Spleen (tissue), 11 donors: Measurements from ENCODE around the gene LMLN. TPM values are rescaled to one million over a fixed set of nuclear protein-coding genes. Genes with fewer than 3 reads are reported as not detected.
"Not testable (repeated sequence)": the region's sequence is repeated elsewhere in the genome, so short reads cannot be mapped to it uniquely, and the experiment has no call there.

Experiments used
- DNase-seq: peaks from one replicate; pipeline ENCODE4 v3.0.0-alpha.2; 2020
- H3K27ac ChIP-seq, 8 donors: fragments of 200-600 bp; sonication (generic) in 7 of 8; 1 replicate in 4 of 8; 2 replicates in 4 of 8; pipeline versions ENCODE4 v1.5.0 to v1.8.0; 2016 to 2021; ENCODE audit warnings: inconsistent platforms in 4 of 8, mild to moderate bottlenecking in 4 of 8, moderate library complexity in 1 of 8
- H3K27me3 ChIP-seq, 7 donors: fragments of 200-600 bp; sonication (generic) in 6 of 7; replicated peaks in 1 of 7; 1 replicate in 4 of 7; 2 replicates in 3 of 7; pipeline versions ENCODE4 v1.5.0 to v1.8.0; 2016 to 2021; ENCODE audit warnings: inconsistent platforms in 3 of 7, mild to moderate bottlenecking in 1 of 7
- H3K36me3 ChIP-seq, 6 donors: fragments of 200-600 bp; sonication (generic) in 5 of 6; 1 replicate in 4 of 6; 2 replicates in 2 of 6; pipeline versions ENCODE4 v1.5.0 to v1.8.0; 2016 to 2021; ENCODE audit warnings: inconsistent platforms in 2 of 6
- H3K4me1 ChIP-seq, 6 donors: fragments of 200-600 bp; sonication (generic) in 5 of 6; 1 replicate in 3 of 6; 2 replicates in 3 of 6; pipeline versions ENCODE4 v1.5.0 to v1.8.0; 2016 to 2021; ENCODE audit warnings: inconsistent platforms in 3 of 6
- H3K4me3 ChIP-seq, 8 donors: fragments of 200-600 bp; sonication (generic) in 7 of 8; 1 replicate in 4 of 8; 2 replicates in 4 of 8; pipeline versions ENCODE4 v1.5.0 to v1.8.0; 2016 to 2021; ENCODE audit warnings: inconsistent platforms in 4 of 8, mild to moderate bottlenecking in 4 of 8, moderate library complexity in 2 of 8
- H3K9me3 ChIP-seq, 8 donors: fragments of 200-600 bp; sonication (generic) in 7 of 8; 1 replicate in 4 of 8; 2 replicates in 4 of 8; pipeline versions ENCODE4 v1.5.0 to v1.8.0; 2016 to 2021; ENCODE audit warnings: inconsistent platforms in 4 of 8
- CTCF ChIP-seq, 11 experiments: fragments of 200-600 bp in 7 of 11; fragments of 450-650 bp in 4 of 11; sonication (generic) in 4 of 11; IDR thresholded peaks in 8 of 11; conservative IDR thresholded peaks in 3 of 11; 1 replicate in 7 of 11; 2 replicates in 4 of 11; pipeline versions ENCODE4 v1.4.0 to v1.8.0; 2016 to 2021; ENCODE audit warnings: antibody characterized with exemption in 11 of 11, inconsistent platforms in 4 of 11, mild to moderate bottlenecking in 1 of 11
- POLR2A ChIP-seq, 3 donors: fragments of 450-650 bp; IDR thresholded peaks; one replicate each; pipeline ENCODE4 v1.5.1; 2017; ENCODE audit warnings: antibody characterized with exemption in 3 of 3, mild to moderate bottlenecking in 1 of 3
- POLR2AphosphoS5 ChIP-seq, 3 donors: sonication (generic); formaldehyde crosslinking; IDR thresholded peaks; one replicate each; pipeline ENCODE4 v1.5.1; 2017; ENCODE audit warnings: antibody characterized with exemption in 3 of 3
- WGBS, 5 donors: extraction: QIAGEN DNeasy Blood & Tissue Kit in 3 of 5; methylation state at CpG; one replicate each; pipeline versions ENCODE4 v1.1.5 to v1.1.7; 2013 to 2018; 5-methylcytosine and 5-hydroxymethylcytosine counted together
- intact Hi-C: fragments of 100-400 bp; cut with DNase I; formaldehyde crosslinking; loops from one replicate; pipeline ENCODE4 v1.15.0; 2023; ENCODE audit warnings: low total_unique reads
- polyA plus RNA-seq, 3 donors: library from polyadenylated mRNA; stranded (reverse); fragments of 200-250 nt; gene quantifications; one replicate each; pipeline ENCODE4 v1.2.1, GENCODE V29; 2013
- total RNA-seq, 7 donors: library from RNA; depleted of rRNA in 3 of 7; stranded (reverse); fragments of >200 nt in 3 of 7; fragmentation: NEBNext Ultra II Directional in 4 of 7; extraction: Animal tissue kit (Norgen Biotek cat#: 25700) in 4 of 7; gene quantifications; one replicate each; pipeline versions ENCODE4 v1.1.0 to v1.2.1, GENCODE V29; 2016 to 2021
- donor health status: healthy with polysubstance abuse.
- donor health status: DM: no; HTN: no; CAD: no; lungs with moderate emphysema.
- donor health status: DM: no; HTN: no; CAD: no.
- donor health status: Bipolar disorder and iron deficiency.
- donor health status: healthy.
- donor health status: DM: no; HTN: no; CAD: no.
- donor health status: DM: yes; HTN: yes; CAD: no.

LMLN gene
- total and polyA plus RNA-seq, 10 donors, result 0.52 to 5.9 (median 3.2) TPM

- peak overlapping the region in 6 of 8 donors; percentile 37 to 85 (median 61) for H3K27ac ChIP-seq
- peaks cover 19 to 74% (median 55%) of the 10 kb centered on the region in 6 donors for H3K4me1 ChIP-seq
- WGBS, 5 donors, result 87 to 94% (median 90%) methylated on average over 4 of the region's 4 CpGs
- H3K27me3 ChIP-seq, result no peaks in the 10 kb centered on the region
- H3K4me3 ChIP-seq, result no peak overlapping the region
- intact Hi-C loops, result no loop called here
- no peak for DNase-seq
- H3K9me3 ChIP-seq, result no peaks in the 10 kb centered on the region
- H3K36me3 ChIP-seq, result peaks cover 8 to 41% (median 33%) of the 10 kb centered on the region in 6 donors
- no peak for TF ChIP-seq POLR2AphosphoS5 (IDR thresholded peaks at IDR 0.05)
- no peak for TF ChIP-seq POLR2A (IDR thresholded peaks at IDR 0.05)
- no peak for TF ChIP-seq CTCF (IDR thresholded peaks at IDR 0.05 in 8 of 11, conservative IDR thresholded peaks at IDR 0.05 in 3 of 11)
Observed at GRCh38 chr3:197958346-197958745, 1.7 kb upstream of the LMLN start.

GRCh38 chr3:197958848-197959247, 1.2 kb upstream of the LMLN start:
- H3K9me3 ChIP-seq, H3K27me3 ChIP-seq, intact Hi-C loops: not testable (repeated sequence)
- Histone ChIP-seq H3K36me3 (peaks cover 8 to 36% (median 28%) of the 10 kb centered on the region in 6 donors), H3K4me3 (peak overlapping the region in 2 of 8 donors; percentile 98), H3K4me1 (peaks cover 19 to 69% (median 50%) of the 10 kb centered on the region in 6 donors), H3K27ac (peak overlapping the region in 5 of 8 donors; percentile 66 to 85 (median 77))
- 93 to 96% (median 95%) methylated on average over 19 of the region's 19 CpGs for WGBS, 5 donors
- peak in 2 of 3 donors; percentile 19 to 24 for TF ChIP-seq POLR2AphosphoS5 (IDR thresholded peaks at IDR 0.05)
- DNase-seq, result peak; percentile 75

GRCh38 chr3:197959500-197959890, 522 bp upstream of the LMLN start:
- intact Hi-C loops, result no loop called here
- no peak for DNase-seq
- Histone ChIP-seq H3K27ac (peak overlapping the region; percentile 14 to 85 (median 74)), H3K36me3 (peaks cover 8 to 29% (median 21%) of the 10 kb centered on the region in 6 donors), H3K27me3 (no peaks in the 10 kb centered on the region), H3K9me3 (no peaks in the 10 kb centered on the region), H3K4me3 (peak overlapping the region; percentile 91 to 99 (median 98)), H3K4me1 (peaks cover 19 to 62% (median 44%) of the 10 kb centered on the region in 6 donors)
- 54 to 66% (median 56%) methylated on average over 6 of the region's 6 CpGs for WGBS, 5 donors
- TF ChIP-seq CTCF (IDR thresholded peaks at IDR 0.05 in 8 of 11, conservative IDR thresholded peaks at IDR 0.05 in 3 of 11) (no peak), POLR2AphosphoS5 (IDR thresholded peaks at IDR 0.05) (no peak), POLR2A (IDR thresholded peaks at IDR 0.05) (no peak)

GRCh38 chr3:197960694-197961581, 921 bp downstream of the LMLN start:
- Histone ChIP-seq H3K4me3 (peak overlapping the region; percentile 91 to 99 (median 98)), H3K36me3 (peaks cover 0 to 15% (median 7%) of the 10 kb centered on the region in 6 donors), H3K27ac (peak overlapping the region in 7 of 8 donors; percentile 46 to 85 (median 76)), H3K4me1 (peaks cover 19 to 56% (median 42%) of the 10 kb centered on the region in 6 donors), H3K9me3 (no peaks in the 10 kb centered on the region), H3K27me3 (no peaks in the 10 kb centered on the region)
- DNase-seq, result no peak
- 12 to 19% (median 16%) methylated on average over 18 to 23 of the region's 23 CpGs for WGBS, 5 donors
- no peak for TF ChIP-seq CTCF (IDR thresholded peaks at IDR 0.05 in 8 of 11, conservative IDR thresholded peaks at IDR 0.05 in 3 of 11)
- TF ChIP-seq POLR2AphosphoS5 (IDR thresholded peaks at IDR 0.05), result no peak
- no peak for TF ChIP-seq POLR2A (IDR thresholded peaks at IDR 0.05)
- intact Hi-C loops, result no loop called here
